Mucosa of descending colon (tissue), 3 donors: ENCODE measurements around the gene MND1. TPM values are rescaled to one million over a fixed set of nuclear protein-coding genes. Genes with fewer than 3 reads are reported as not detected.

ENCODE experiments used
- ATAC-seq: fragments of 200-7000 bp; cut with Tn5 transposase; one replicate; pipeline ENCODE4 v1.9.1; 2020; ENCODE audit warnings: mild to moderate bottlenecking, moderate library complexity
- DNase-seq, 3 donors: peaks; one replicate each; pipeline ENCODE4 v3.0.0-alpha.2; 2020
- H3K36me3 ChIP-seq: fragments of 200-600 bp; one replicate; pipeline ENCODE4 v1.8.0; 2021; ENCODE audit warnings: low read depth, mild to moderate bottlenecking
- H3K4me1 ChIP-seq: fragments of 200-600 bp; one replicate; pipeline ENCODE4 v1.8.0; 2021; ENCODE audit warnings: low read depth, mild to moderate bottlenecking
- H3K4me3 ChIP-seq: fragments of 200-600 bp; one replicate; pipeline ENCODE4 v1.8.0; 2021; ENCODE audit warnings: mild to moderate bottlenecking
- H3K9me3 ChIP-seq: fragments of 200-600 bp; one replicate; pipeline ENCODE4 v1.8.0; 2021; ENCODE audit warnings: mild to moderate bottlenecking
- CTCF ChIP-seq: fragments of 200-600 bp; IDR thresholded peaks from one replicate; pipeline ENCODE4 v1.8.0; 2022; ENCODE audit warnings: antibody characterized with exemption, mild to moderate bottlenecking
- intact Hi-C, 2 donors: fragments of 100-400 bp; cut with DNase I in 1 of 2; cut with micrococcal nuclease in 1 of 2; formaldehyde crosslinking; loops; one replicate each; pipeline versions ENCODE4 v1.11.0 to v1.11.1; 2022; cut with DNase I, micrococcal nuclease
- total RNA-seq, 3 donors: library from RNA; stranded (reverse); fragmentation: NEBNext Ultra II Directional in 2 of 3; extraction: Animal tissue kit (Norgen Biotek cat#: 25700) in 2 of 3; gene quantifications; one replicate each; pipeline versions ENCODE4 v1.2.1 to v1.2.4, GENCODE V29; 2021 to 2023
- donor health status: DM: no; HTN: no; CAD: no; lungs with moderate emphysema.
- donor health status: DM: no; HTN: no; CAD: no.
- donor health status: DM: no; HTN: yes; CAD: no.

MND1 gene
- total RNA-seq, 3 donors from 2014 or later, result 1.4 to 5.3 (median 1.6) TPM

- no peak for TF ChIP-seq CTCF
- intact Hi-C loops, result loop anchor here (5.0 to 10.0 kb wide), 2 partner anchors 100 to 163 kb away; no protein-coding TSS in a partner anchor
- H3K36me3 ChIP-seq, result no peaks in the 10 kb centered on the region
- H3K9me3 ChIP-seq, result no peaks in the 10 kb centered on the region
- ATAC-seq (no peak), DNase-seq (no peak)
- H3K4me1 ChIP-seq, result no peaks in the 10 kb centered on the region
- no peak overlapping the region for H3K4me3 ChIP-seq
These were observed 29.6 kb upstream of the MND1 start for GRCh38 chr4:153314915-153315314.

DNA sequence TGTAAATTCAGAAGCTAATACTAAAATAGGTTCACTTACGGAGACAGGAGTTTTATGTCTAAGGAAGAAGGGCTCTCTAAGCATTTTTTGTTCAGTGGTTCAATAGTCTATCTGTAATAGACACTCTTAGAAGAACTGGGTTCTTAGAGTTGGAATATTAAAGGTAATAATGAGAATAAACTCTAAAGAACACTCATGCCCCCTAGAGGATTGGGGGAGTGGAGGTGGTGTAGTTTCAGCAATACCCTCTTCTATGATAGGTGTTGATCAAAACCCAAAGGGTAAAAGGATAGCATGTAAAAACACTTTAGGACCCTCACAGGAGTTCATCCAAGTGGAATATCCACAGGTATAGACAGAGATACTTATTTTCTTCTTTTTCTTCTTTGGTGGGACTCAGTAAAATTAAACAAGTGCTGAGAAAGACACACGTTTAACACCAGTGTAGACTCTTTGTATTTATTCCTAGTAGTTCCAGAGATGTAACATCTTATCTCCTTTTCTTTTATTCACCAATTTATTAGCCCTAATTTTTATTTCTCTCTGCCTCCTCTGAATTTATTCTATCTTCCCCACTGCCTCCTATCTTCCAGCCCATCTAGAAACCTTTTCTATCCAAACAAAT, 25.7 kb upstream of the MND1 start:
- Histone ChIP-seq H3K36me3 (no peaks in the 10 kb centered on the region), H3K4me3 (no peak overlapping the region), H3K4me1 (no peaks in the 10 kb centered on the region), H3K9me3 (no peaks in the 10 kb centered on the region)
- no peak for TF ChIP-seq CTCF
- ATAC-seq, result peak; percentile 47
- DNase-seq, result peak in 1 of 3 donors; percentile 52
- intact Hi-C loops, result loop anchor here (5.0 to 10.0 kb wide), 2 partner anchors 104 to 167 kb away; no protein-coding TSS in a partner anchor

DNA sequence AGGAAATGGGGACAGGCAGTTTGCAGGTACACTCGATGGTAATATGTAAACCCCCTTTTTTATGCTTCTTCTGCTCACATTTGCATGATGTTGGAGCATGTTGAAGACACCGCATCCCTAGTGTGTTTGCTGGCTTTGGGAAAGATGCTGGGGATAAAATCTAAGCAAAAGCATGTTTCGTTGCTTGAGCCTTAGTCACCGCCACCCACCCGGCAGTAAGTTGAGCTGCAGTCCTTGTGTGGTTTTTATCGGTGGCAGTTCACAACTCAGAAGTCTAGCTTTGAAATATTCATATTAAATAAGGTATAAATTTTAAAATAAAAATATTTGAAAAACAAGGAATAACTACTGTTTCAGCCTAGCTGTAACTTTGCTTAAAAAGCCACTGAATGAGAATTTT, 21.7 kb upstream of the MND1 start:
- ATAC-seq (no peak), DNase-seq (no peak)
- no peak overlapping the region for H3K4me3 ChIP-seq
- intact Hi-C loops, result no loop called here
- no peaks in the 10 kb centered on the region for H3K4me1 ChIP-seq
- H3K9me3 ChIP-seq, result no peaks in the 10 kb centered on the region
- no peaks in the 10 kb centered on the region for H3K36me3 ChIP-seq
- no peak for TF ChIP-seq CTCF

- Histone ChIP-seq H3K9me3 (no peaks in the 10 kb centered on the region), H3K4me1 (no peaks in the 10 kb centered on the region), H3K36me3 (no peaks in the 10 kb centered on the region), H3K4me3 (no peak overlapping the region)
- no peak for TF ChIP-seq CTCF
- DNase-seq, result no peak
- no peak for ATAC-seq
- intact Hi-C loops, result no loop called here
These were observed 20.4 kb upstream of the MND1 start for GRCh38 chr4:153324046-153324445.

- no peak for DNase-seq
- no peaks in the 10 kb centered on the region for H3K36me3 ChIP-seq
- no peak for ATAC-seq
- H3K4me1 ChIP-seq, result no peaks in the 10 kb centered on the region
- no peaks in the 10 kb centered on the region for H3K9me3 ChIP-seq
- H3K4me3 ChIP-seq, result no peak overlapping the region
- no peak for TF ChIP-seq CTCF
- intact Hi-C loops, result no loop called here
These were observed 18.9 kb upstream of the MND1 start for GRCh38 chr4:153325558-153325957.
